Esophagus muscularis mucosa (tissue), 4 donors: Measurements from ENCODE around the gene DOCK3. TPM values are rescaled to one million over a fixed set of nuclear protein-coding genes. Genes with fewer than 3 reads are reported as not detected.
"Not testable (repeated sequence)": the region's sequence is repeated elsewhere in the genome, so short reads cannot be mapped to it uniquely, and the experiment has no call there.

ENCODE experiments used
- DNase-seq: peaks from one replicate; pipeline ENCODE4 v3.0.0-alpha.2; 2017; ENCODE audit errors: extremely low spot score
- H3K27ac ChIP-seq, 4 donors: fragments of 200-600 bp; sonication (generic); replicated peaks in 1 of 4; 1 replicate in 3 of 4; 2 replicates in 1 of 4; pipeline ENCODE4 v1.5.1; 2016 to 2019; ENCODE audit warnings: mild to moderate bottlenecking in 1 of 4
- H3K27me3 ChIP-seq, 4 donors: fragments of 200-600 bp; sonication (generic); one replicate each; pipeline versions ENCODE4 v1.5.1 to v1.6.0; 2016 to 2019
- H3K36me3 ChIP-seq, 4 donors: fragments of 200-600 bp; sonication (generic); one replicate each; pipeline ENCODE4 v1.5.1; 2016 to 2019
- H3K4me1 ChIP-seq, 4 donors: fragments of 200-600 bp; sonication (generic); one replicate each; pipeline ENCODE4 v1.5.1; 2016 to 2019
- H3K4me3 ChIP-seq, 4 donors: fragments of 200-600 bp; sonication (generic); 1 replicate in 2 of 4; 2 replicates in 2 of 4; pipeline ENCODE4 v1.5.1; 2016 to 2019; ENCODE audit warnings: mild to moderate bottlenecking in 4 of 4, moderate library complexity in 1 of 4
- H3K9me3 ChIP-seq, 4 donors: fragments of 200-600 bp; sonication (generic); 1 replicate in 3 of 4; 2 replicates in 1 of 4; pipeline ENCODE4 v1.5.1; 2016 to 2019
- CTCF ChIP-seq, 3 experiments: fragments of 200-600 bp in 2 of 3; fragments of 450-650 bp in 1 of 3; sonication (generic) in 2 of 3; IDR thresholded peaks; one replicate each; pipeline ENCODE4 v1.5.1; 2017 to 2019; ENCODE audit warnings: antibody characterized with exemption in 3 of 3, mild to moderate bottlenecking in 2 of 3, moderate library complexity in 1 of 3
- EP300 ChIP-seq: sonication (generic); formaldehyde crosslinking; IDR thresholded peaks from one replicate; pipeline ENCODE4 v1.6.1; 2017; ENCODE audit warnings: antibody characterized with exemption
- POLR2A ChIP-seq: fragments of 450-650 bp; IDR thresholded peaks from one replicate; pipeline ENCODE4 v1.6.1; 2017; ENCODE audit warnings: antibody characterized with exemption, moderate library complexity, mild to moderate bottlenecking, low read depth
- POLR2AphosphoS5 ChIP-seq, 2 donors: sonication (generic); formaldehyde crosslinking; IDR thresholded peaks; one replicate each; pipeline ENCODE4 v1.6.1; 2017; ENCODE audit warnings: antibody characterized with exemption in 2 of 2
- WGBS: methylation state at CpG from one replicate; pipeline ENCODE4 v1.1.5; 2018; 5-methylcytosine and 5-hydroxymethylcytosine counted together
- intact Hi-C: fragments of 100-400 bp; cut with DNase I; formaldehyde crosslinking; loops from one replicate; pipeline ENCODE4 v1.15.1; 2023
- total RNA-seq, 4 donors: library from RNA; depleted of rRNA; stranded (reverse); fragments of >200 nt; gene quantifications; one replicate each; pipeline versions ENCODE4 v1.1.0 to v1.2.1, GENCODE V29; 2016

The DOCK3 gene
- total RNA-seq, 4 donors from 2014 or later = 5.4 to 10.6 (median 7.2) TPM

GRCh38 chr3:51191768-51192167, 517.0 kb downstream of the DOCK3 start:
- TF ChIP-seq EP300 (no peak), CTCF (IDR thresholded peaks at IDR 0.05) (no peak), POLR2AphosphoS5 (IDR thresholded peaks at IDR 0.05) (no peak)
- H3K4me1 ChIP-seq = peaks cover 0 to 5% (median 0%) of the 10 kb centered on the region in 4 donors
- no peaks in the 10 kb centered on the region for H3K36me3 ChIP-seq
- no peak overlapping the region for H3K4me3 ChIP-seq
- peaks cover 0 to 10% (median 2%) of the 10 kb centered on the region in 4 donors for H3K9me3 ChIP-seq
- intact Hi-C loops = no loop called here
- DNase-seq = no peak
- H3K27me3 ChIP-seq = no peaks in the 10 kb centered on the region
- no peak overlapping the region for H3K27ac ChIP-seq

GRCh38 chr3:51198477-51198876, 523.8 kb downstream of the DOCK3 start:
- no peak overlapping the region for H3K27ac ChIP-seq
- H3K4me3 ChIP-seq = no peak overlapping the region
- WGBS = 88% methylated on average over 3 of the region's 3 CpGs
- intact Hi-C loops = no loop called here
- no peaks in the 10 kb centered on the region for H3K4me1 ChIP-seq
- H3K9me3 ChIP-seq = no peaks in the 10 kb centered on the region
- TF ChIP-seq POLR2A (no peak), CTCF (IDR thresholded peaks at IDR 0.05) (no peak), POLR2AphosphoS5 (IDR thresholded peaks at IDR 0.05) (no peak), EP300 (no peak)
- H3K36me3 ChIP-seq = no peaks in the 10 kb centered on the region
- H3K27me3 ChIP-seq = no peaks in the 10 kb centered on the region
- DNase-seq = no peak

- H3K27ac ChIP-seq, DNase-seq, intact Hi-C loops, H3K27me3 ChIP-seq, H3K9me3 ChIP-seq, H3K4me1 ChIP-seq, H3K4me3 ChIP-seq, H3K36me3 ChIP-seq: not testable (repeated sequence)
- WGBS = 87% methylated on average over 13 of the region's 13 CpGs
These were observed 524.6 kb downstream of the DOCK3 start for GRCh38 chr3:51199296-51199695.

- Histone ChIP-seq H3K4me1 (peaks cover 0 to 5% (median 0%) of the 10 kb centered on the region in 4 donors), H3K4me3 (no peak overlapping the region), H3K27ac (no peak overlapping the region), H3K36me3 (peaks cover 0 to 13% (median 3%) of the 10 kb centered on the region in 4 donors), H3K9me3 (no peaks in the 10 kb centered on the region), H3K27me3 (no peaks in the 10 kb centered on the region)
- TF ChIP-seq EP300 = no peak
- no peak for TF ChIP-seq POLR2AphosphoS5 (IDR thresholded peaks at IDR 0.05)
- no peak for TF ChIP-seq POLR2A
- no peak for TF ChIP-seq CTCF (IDR thresholded peaks at IDR 0.05)
- intact Hi-C loops = no loop called here
- WGBS = 64% methylated on average over 2 of the region's 2 CpGs
- DNase-seq = peak; percentile 88
These were observed 541.6 kb downstream of the DOCK3 start for GRCh38 chr3:51216291-51216690.

GRCh38 chr3:51221959-51222358, 547.2 kb downstream of the DOCK3 start:
- H3K27me3 ChIP-seq = no peaks in the 10 kb centered on the region
- intact Hi-C loops = no loop called here
- no peak overlapping the region for H3K27ac ChIP-seq
- H3K4me1 ChIP-seq = no peaks in the 10 kb centered on the region
- no peak for DNase-seq
- WGBS = 88% methylated on average over 2 of the region's 2 CpGs
- H3K36me3 ChIP-seq = no peaks in the 10 kb centered on the region
- H3K4me3 ChIP-seq = no peak overlapping the region
- no peak for TF ChIP-seq CTCF (IDR thresholded peaks at IDR 0.05)
- TF ChIP-seq POLR2AphosphoS5 (IDR thresholded peaks at IDR 0.05) = no peak
- TF ChIP-seq EP300 = no peak
- TF ChIP-seq POLR2A = no peak
- no peaks in the 10 kb centered on the region for H3K9me3 ChIP-seq
